ENCODE data around the gene FKBP10. TPM values are rescaled to one million over a fixed set of nuclear protein-coding genes. Genes with fewer than 3 reads are reported as not detected.
A peak's percentile ranks its signal among the peaks of the same experiment; 100 is the strongest.

Gene FKBP10
- total RNA-seq, 1 donor from 2014 or later = 81.6 TPM

DNA sequence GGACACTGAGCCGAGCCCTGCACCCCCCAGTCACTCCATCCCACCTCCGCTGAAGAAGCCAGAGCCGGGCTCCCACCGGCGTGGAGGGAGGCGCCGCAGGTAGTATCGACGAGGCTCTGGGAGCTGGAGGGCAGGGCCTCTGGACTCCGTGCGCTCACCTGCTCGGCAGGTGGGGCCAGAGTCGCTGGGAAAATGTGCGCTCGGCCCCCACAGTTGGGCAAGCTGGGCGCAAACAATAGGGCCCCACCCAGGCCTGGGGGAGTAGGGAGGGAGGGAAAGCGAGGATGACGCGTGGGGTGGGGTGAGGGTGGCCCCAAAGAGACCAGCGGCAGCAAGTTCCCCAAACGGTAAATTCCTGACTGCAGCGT lies 27.0 kb upstream of the FKBP10 start:
- Histone ChIP-seq H3K36me3 (ENCODE audit: control insufficient read depth, insufficient read depth, low read length) (peaks cover 8% of the 10 kb centered on the region), H3K4me3 (ENCODE audit: low read depth, low read length) (peak overlapping the region; percentile 79), H3K27me3 (ENCODE audit: control insufficient read depth, insufficient read depth, low read length) (no peaks in the 10 kb centered on the region)
- DNase-seq (ENCODE audit: low read depth) = peak; percentile 75
- TF ChIP-seq, protein P1, sequence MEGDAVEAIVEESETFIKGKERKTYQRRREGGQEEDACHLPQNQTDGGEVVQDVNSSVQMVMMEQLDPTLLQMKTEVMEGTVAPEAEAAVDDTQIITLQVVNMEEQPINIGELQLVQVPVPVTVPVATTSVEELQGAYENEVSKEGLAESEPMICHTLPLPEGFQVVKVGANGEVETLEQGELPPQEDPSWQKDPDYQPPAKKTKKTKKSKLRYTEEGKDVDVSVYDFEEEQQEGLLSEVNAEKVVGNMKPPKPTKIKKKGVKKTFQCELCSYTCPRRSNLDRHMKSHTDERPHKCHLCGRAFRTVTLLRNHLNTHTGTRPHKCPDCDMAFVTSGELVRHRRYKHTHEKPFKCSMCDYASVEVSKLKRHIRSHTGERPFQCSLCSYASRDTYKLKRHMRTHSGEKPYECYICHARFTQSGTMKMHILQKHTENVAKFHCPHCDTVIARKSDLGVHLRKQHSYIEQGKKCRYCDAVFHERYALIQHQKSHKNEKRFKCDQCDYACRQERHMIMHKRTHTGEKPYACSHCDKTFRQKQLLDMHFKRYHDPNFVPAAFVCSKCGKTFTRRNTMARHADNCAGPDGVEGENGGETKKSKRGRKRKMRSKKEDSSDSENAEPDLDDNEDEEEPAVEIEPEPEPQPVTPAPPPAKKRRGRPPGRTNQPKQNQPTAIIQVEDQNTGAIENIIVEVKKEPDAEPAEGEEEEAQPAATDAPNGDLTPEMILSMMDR (IDR thresholded peaks at IDR 0.05; ENCODE audit: insufficient read depth, low read length, severe bottlenecking) = peak; percentile 51
- no peak for FAIRE-seq

DNA sequence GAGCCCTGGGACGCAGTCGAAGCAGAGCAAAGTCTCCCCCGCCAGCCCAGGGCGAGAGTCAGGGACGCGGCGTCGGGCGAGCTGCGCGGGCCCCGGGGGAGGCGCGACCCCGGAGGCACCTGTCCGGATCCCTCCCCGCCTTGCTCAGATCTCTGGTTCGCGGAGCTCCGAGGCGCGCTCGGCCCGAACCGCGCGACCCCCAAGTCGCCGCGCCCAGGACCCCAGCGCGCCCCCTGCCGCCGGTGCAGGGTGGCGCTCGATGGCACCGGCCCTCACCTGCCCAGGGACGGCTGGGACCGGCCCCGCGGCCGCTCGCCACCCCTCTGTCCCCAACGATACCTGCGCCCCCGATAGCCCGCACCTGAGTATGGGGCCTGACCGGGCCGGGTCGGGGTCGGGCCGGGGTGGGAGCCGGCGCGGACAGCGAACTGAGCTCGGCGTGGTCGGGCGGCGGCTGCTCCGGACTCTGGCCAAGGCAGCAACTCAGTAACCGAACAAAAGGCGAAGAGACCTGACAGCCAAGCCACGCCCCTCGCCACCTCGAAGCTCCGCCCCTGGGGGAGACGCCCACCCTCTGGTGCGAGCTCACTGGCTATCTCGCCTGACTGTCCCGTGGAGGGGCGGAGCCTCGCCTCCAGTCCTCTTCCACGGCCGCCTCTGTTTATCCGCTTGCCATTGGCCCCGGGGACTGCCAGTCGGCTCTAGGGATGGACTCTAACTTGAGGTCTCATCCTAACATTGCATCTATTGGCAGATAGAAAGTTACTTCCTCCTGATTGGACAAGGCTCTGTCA lies 26.4 kb upstream of the FKBP10 start, which contains the start of gene JUP:
Gene JUP, minus strand, starts transcription at position 485 of the 794 bp plus-strand sequence. CDS start 14,857 bp downstream, outside the sequence.
- no peak for FAIRE-seq

DNA sequence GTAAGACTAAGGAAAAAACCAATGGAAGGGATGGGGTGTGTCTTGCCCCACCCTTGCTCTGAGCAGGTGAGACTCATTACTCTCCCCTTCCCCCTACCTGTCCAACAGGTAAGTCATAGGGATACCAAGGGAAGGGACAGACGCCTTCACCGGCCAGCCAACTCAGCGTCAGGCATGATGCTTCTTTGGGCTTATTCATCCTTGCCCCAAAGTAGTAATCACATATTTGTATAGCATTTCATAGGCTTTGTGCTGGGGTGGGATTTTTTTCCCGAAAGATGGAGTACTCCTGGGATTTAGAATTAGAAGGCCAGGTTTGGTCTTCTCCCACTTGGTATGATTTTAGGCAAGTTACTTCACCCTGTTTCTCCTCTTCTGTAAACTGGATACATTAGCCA lies 25.8 kb upstream of the FKBP10 start:
- Histone ChIP-seq H3K36me3 (ENCODE audit: control insufficient read depth, insufficient read depth, low read length) (peaks cover 4% of the 10 kb centered on the region), H3K4me3 (ENCODE audit: low read depth, low read length) (no peak overlapping the region), H3K27me3 (ENCODE audit: control insufficient read depth, insufficient read depth, low read length) (no peaks in the 10 kb centered on the region)
- peak; percentile 98 for FAIRE-seq
- TF ChIP-seq, protein P1 (IDR thresholded peaks at IDR 0.05; ENCODE audit: insufficient read depth, low read length, severe bottlenecking) = no peak
- DNase-seq (ENCODE audit: low read depth) = peak; percentile 100

More for the DNA sequence above, 26.4 kb upstream of the FKBP10 start, which contains the start of gene JUP:
- Histone ChIP-seq H3K36me3 (ENCODE audit: control insufficient read depth, insufficient read depth, low read length) (peaks cover 8% of the 10 kb centered on the region), H3K4me3 (ENCODE audit: low read depth, low read length) (peak within 1 kb of the TSS; percentile 79), H3K27me3 (ENCODE audit: control insufficient read depth, insufficient read depth, low read length) (no peaks in the 10 kb centered on the region)
- DNase-seq (ENCODE audit: low read depth) = no peak
- TF ChIP-seq, protein P1 (IDR thresholded peaks at IDR 0.05; ENCODE audit: insufficient read depth, low read length, severe bottlenecking) = peak; percentile 51

DNA sequence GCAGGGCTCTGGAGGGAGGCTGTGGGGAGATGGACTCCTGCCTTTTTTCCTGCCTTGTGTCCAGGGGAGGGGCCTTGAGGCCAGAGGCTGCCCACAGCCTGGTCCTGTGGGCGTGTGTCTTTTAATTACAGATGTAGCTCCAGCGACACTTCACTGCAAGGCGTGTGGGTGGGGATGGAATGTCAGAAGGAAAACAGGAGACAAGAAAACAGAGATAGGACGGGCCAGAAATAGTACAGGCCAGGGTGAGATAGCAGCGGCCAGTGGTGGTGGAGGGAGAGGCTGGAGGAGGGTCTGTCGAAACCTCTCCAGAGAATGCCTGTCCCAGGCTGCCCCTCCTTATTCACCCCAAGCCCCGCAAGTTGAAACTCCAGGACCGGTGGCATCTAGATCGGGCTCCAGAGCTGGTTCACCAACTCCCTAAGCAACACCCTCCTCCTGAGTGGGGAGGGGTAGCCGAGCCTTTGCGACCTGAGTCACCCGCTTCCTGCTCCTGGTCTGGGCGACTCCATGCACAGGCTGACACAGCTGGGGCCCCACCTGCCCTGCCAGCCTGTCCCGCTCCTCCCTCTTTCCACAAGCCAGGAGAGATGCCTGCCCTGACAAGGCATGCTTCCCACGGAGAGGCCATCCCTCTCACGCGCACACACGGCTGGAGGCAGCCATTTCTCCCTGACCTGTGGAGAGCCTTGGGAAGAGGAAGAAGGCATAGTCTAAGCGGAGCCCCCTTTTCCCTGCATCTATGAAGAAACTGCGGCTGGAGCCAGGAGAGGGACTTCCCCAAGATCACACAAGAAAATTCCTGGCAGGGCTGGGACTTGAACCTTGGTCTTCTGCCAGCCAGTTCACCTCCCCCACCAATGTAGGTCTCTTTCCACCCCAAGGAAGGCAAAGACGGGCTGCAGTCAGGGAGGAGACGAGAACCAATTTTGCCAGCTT lies 19.7 kb upstream of the FKBP10 start:
- DNase-seq (ENCODE audit: low read depth) (peak; percentile 90), FAIRE-seq (no peak)
- H3K27me3 ChIP-seq (ENCODE audit: control insufficient read depth, insufficient read depth, low read length) = no peaks in the 10 kb centered on the region
- TF ChIP-seq, protein P1 (IDR thresholded peaks at IDR 0.05; ENCODE audit: insufficient read depth, low read length, severe bottlenecking) = no peak
- H3K36me3 ChIP-seq (ENCODE audit: control insufficient read depth, insufficient read depth, low read length) = no peaks in the 10 kb centered on the region
- H3K4me3 ChIP-seq (ENCODE audit: low read depth, low read length) = peak overlapping the region; percentile 24

DNA sequence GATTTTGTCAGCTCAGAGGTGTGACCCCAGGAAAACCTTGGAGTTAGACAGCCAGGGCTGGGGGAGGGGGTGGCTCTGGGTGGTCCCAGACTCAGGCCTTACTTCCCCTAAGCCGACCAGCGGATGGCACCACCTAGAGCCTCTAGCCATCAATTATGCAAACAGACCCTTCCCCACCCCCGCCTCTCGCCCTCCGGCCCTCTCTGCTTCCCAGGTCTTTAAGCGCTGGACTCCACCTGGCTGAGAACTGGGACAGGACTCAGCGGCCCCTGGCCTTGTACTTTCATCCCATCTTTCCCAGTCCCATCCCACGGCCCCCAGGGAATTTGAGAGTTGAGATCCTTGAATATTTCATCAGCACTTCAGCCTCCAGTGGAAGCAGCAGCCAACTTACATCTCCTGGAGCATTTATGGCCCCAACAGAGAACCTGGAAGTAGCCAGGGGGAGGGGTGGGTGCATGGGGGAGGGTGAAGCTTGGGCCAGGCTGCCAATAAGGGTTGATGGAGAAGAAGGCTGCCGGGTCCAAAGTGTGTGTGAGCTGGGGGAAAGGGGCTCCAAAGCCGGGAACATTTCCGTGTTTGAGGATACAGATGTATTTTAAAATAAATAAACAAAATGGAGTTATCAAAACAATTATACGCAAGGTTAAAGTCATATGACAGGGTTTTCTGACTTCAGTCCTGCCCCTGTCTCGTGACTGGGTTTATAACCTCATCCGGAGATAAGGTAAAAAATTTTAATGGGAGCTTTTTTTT lies 18.8 kb upstream of the FKBP10 start:
- TF ChIP-seq, protein P1 (IDR thresholded peaks at IDR 0.05; ENCODE audit: insufficient read depth, low read length, severe bottlenecking) = no peak
- Histone ChIP-seq H3K36me3 (ENCODE audit: control insufficient read depth, insufficient read depth, low read length) (no peaks in the 10 kb centered on the region), H3K27me3 (ENCODE audit: control insufficient read depth, insufficient read depth, low read length) (no peaks in the 10 kb centered on the region), H3K4me3 (ENCODE audit: low read depth, low read length) (peak overlapping the region; percentile 24)
- DNase-seq (ENCODE audit: low read depth) = no peak
- FAIRE-seq = no peak

Measured in bronchial epithelial cell (primary cell).